GM18505 (cell line): Measurements from ENCODE around the gene DNPEP.

Experiments used
- ATAC-seq: cut with Tn5 transposase; IDR thresholded peaks from one replicate; pipeline ENCODE4 v1.9.1; 2021; ENCODE audit not compliant: unreplicated experiment
- POLR2A ChIP-seq: IDR thresholded peaks from 4 replicates; pipeline ENCODE4 v1.6.1; 2011; ENCODE audit warnings: borderline replicate concordance; ENCODE audit not compliant: insufficient read depth, insufficient read length; ENCODE audit errors: extremely low read depth

Gene DNPEP

GRCh38 chr2:219352448-219353023 lies 35.2 kb downstream of the DNPEP start:
- ATAC-seq = no peak
- TF ChIP-seq POLR2A = no peak

- TF ChIP-seq POLR2A = no peak
- ATAC-seq = no peak
Observed at GRCh38 chr2:219350710-219351221, 36.9 kb downstream of the DNPEP start.

DNA sequence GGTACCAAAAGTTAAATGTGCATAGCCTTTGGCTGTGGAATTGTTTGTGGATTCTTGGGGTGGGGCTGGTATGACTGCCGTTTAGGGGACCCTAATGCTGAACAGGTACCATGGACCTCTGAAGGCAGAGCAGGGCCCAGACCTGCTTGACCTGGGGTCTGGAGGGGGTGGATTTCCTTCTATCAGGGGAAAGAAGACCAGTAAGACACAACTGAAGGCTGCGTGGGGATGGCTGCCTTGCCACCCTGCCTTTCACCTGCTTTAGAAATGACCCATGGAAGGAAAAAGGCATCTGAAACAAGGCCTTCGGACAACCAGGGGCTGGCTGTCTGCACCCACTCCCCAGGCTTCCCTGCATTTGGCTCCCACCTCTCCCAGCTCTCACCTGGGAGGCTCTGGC lies 37.5 kb downstream of the DNPEP start:
- no peak for TF ChIP-seq POLR2A
- ATAC-seq = no peak

DNA sequence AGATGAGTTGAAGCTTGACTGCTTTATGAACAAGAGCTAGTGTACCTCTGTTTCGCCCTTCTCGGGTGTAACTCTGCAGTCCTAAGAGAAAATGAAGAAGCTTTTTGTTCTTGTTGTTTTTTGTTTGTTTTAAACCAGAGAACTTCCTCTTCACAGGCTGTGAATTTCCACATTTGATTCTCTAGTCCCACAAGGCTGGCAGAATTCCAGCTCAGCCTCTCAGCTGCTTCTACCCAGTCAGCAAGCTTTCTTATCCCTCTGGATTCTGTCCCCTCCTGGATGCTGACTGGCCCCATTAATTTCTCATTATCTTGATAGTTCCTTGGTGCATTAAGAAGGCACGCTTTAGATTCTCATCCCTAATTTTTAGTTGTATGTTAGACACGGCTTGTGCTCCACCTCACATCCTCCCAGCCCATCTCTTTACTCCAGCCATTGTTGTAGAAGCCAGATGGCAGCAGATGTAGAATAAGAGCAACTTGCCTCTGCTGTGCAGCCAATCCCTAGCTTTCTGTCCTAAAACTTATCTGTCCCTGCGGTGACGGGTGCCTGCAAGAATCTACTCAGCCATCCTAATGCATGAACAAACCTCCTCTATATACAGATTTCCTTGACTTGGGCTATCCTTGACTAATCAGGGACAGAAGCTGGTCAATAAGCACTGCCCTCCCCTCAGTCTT lies 42.8 kb downstream of the DNPEP start:
- TF ChIP-seq POLR2A = no peak
- no peak for ATAC-seq

DNA sequence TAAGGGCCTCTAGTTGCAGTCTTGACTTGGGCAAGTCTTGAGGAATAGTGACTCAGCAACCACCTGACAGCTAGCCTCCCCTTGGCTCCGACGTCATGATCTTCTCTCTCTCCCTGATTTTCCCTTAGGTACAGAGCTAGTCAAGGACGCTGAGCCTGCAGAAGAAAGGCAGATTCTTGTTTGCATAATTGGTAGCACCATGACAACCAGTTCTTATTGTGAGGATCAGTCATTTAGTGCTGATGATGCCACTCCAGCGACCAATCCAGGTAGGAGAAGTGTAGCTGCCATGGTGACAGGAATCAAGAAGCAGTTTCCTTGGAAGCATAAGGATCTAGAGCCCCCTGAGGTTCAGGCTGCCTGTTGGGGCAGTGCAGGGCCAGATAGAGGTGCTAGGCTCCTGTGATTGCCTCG lies 52.3 kb downstream of the DNPEP start:
- TF ChIP-seq POLR2A = no peak
- ATAC-seq = no peak

DNA sequence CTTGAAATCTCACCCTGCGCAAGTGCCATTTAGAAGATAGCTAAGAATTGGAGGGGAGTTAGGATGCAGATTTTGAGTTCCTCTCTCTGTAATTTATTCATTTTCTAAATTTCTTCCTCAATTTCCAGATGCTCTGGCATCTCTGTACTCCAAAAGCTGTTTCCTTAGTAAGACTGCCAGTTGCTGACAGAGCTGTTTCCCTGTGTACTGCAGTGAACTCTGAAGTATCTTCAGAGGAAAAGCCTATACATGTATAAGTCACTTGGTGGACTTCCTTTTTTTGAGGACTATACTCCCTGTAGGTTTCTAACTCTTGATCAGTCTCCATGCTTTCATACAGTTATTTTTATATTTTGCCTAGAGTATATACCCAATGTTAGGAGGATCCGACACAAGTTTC lies 53.6 kb downstream of the DNPEP start:
- TF ChIP-seq POLR2A = no peak
- no peak for ATAC-seq

DNA sequence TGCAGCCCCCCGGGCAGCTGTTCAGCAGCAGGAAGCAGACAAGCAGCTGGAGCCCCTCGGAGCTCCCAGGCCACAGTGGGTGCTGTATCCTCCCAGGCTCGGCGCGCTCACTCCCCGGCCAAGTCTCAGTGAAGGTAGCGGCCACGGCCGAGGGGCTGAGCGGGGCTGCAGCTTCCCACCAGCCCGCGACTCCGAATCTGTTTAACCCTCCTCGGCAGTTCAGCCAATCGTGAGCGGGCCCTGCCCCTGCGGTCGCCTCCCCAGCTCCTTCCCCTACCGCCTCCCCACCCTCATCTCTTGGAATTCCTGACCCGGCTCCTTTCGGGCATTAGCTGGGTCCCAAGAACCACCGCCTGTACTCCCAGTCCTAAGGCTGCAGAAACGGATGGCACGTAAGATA lies 55.2 kb downstream of the DNPEP start, which contains the start of gene RESP18:
Gene RESP18 (minus strand): TSS at position 203 of the 400 bp plus-strand sequence.
- TF ChIP-seq POLR2A = no peak
- no peak for ATAC-seq

DNA sequence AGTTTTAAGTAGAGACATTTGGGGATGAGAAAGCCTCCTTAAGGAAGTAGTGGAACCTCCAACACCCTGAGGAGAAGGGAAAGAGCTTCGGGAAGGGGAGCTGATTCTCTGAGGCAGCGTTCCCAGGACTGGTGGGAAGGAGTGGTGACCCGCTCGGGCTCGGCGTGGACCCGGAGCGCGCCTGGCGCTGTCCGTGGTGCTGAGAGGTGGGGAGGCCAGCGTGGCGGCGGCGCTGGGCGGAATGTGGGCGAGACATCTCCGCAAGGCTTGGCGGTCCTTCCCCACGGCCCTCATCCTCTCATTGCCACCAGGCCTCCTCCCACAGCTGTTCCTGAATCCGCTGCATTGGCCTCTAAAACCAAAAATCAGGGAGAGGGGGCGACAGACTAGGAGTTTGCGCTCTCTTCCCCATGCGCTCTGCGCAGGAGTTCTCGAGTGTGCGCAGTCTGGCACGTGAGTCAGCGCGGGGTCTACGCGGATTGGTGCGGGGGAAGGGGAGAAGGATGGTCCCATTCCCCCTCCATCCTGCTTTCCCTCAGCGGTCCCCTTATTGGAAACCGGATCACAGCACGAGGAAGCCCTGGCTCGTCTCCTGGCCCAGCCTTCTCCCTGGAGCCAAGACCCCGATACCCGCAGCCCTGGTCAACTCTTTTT lies 56.0 kb downstream of the DNPEP start:
- ATAC-seq = no peak
- TF ChIP-seq POLR2A = no peak

GRCh38 chr2:219327719-219328118 lies 60.0 kb downstream of the DNPEP start:
- no peak for ATAC-seq
- TF ChIP-seq POLR2A = no peak

DNA sequence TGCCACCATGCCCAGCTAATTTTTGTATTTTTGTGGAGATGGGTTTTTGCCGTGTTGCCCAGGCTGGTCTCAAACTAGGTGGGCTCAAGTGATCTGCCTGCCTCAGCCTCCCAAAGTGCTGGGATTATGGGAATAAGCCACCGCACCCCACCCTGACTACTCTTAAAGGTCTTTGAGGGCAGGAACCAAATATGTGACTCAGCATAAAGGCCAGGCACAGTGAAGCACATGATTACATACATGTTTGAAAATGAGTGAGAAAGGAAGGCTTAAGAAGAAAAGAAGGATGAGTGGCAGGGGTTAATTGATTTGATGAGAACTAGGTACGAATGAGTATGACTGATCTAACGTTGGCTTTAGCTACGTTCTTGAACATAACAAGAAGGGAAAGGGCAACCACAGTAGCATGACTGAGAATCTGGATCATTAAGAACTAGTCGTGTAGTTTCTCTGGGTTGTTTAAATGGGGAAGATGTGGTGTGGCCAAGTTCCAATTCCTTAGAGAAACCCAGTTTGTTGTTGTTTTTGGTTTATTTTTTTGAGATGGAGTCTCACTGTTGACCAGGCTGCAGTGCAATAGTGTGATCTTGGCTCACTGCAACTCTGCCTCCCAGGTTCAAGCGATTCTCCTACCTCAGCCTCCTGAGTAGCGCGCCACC lies 61.9 kb downstream of the DNPEP start:
- ATAC-seq = no peak
- no peak for TF ChIP-seq POLR2A

GRCh38 chr2:219325136-219325535 lies 62.6 kb downstream of the DNPEP start:
- no peak for ATAC-seq
- TF ChIP-seq POLR2A = no peak

DNA sequence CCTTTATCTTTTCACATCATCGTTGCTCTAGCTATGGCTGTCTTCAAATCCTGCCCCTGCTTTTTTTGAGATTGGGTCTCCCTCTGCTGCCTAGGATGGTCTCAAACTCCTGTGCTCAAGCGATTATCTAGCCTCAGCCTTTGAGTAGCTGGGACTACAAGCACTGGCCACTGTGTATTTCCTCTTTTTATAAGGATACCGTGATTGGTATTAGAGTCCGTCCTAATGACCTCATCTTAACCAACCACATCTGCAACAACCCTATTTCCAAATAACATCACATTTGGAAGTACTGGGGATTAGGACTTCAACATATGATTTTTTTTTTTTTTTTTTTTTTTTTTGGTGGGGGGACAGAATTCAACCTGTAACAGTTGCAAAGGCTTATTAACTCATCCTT lies 64.3 kb downstream of the DNPEP start:
- ATAC-seq = no peak
- no peak for TF ChIP-seq POLR2A
